HUES6 (cell line): ENCODE data around the gene TEKT5.

ENCODE experiments used
- H3K27ac ChIP-seq: 2 replicates; pipeline ENCODE4 v1.7.0; 2013; ENCODE audit warnings: low read depth, mild to moderate bottlenecking, low read length, inconsistent platforms
- H3K27me3 ChIP-seq: 2 replicates; pipeline ENCODE4 v1.6.1; 2013; ENCODE audit warnings: low read length; ENCODE audit not compliant: control insufficient read depth, insufficient read depth
- H3K36me3 ChIP-seq: 2 replicates; pipeline ENCODE4 v1.6.1; 2013; ENCODE audit warnings: low read length; ENCODE audit not compliant: control insufficient read depth, insufficient read depth
- H3K4me1 ChIP-seq: 2 replicates; pipeline ENCODE4 v1.6.1; 2013; ENCODE audit warnings: low read length; ENCODE audit not compliant: control insufficient read depth, insufficient read depth
- H3K4me3 ChIP-seq: 2 replicates; pipeline ENCODE4 v1.5.1; 2013; ENCODE audit warnings: low read depth, low read length
- H3K9ac ChIP-seq: one replicate; pipeline ENCODE4 v1.6.1; 2013; ENCODE audit warnings: mild to moderate bottlenecking, low read length
- H3K9me3 ChIP-seq: 2 replicates; pipeline ENCODE4 v1.6.1; 2013; ENCODE audit warnings: low read depth, low read length; ENCODE audit not compliant: control insufficient read depth, insufficient read depth

The TEKT5 gene

GRCh38 chr16:10608687-10609401, 85.9 kb downstream of the TEKT5 start:
- no peak overlapping the region for H3K9ac ChIP-seq
- H3K27ac ChIP-seq: no peak overlapping the region
- no peaks in the 10 kb centered on the region for H3K36me3 ChIP-seq
- H3K4me1 ChIP-seq: peaks cover 12% of the 10 kb centered on the region; the same call in 1 of the 2 replicates
- no peaks in the 10 kb centered on the region for H3K27me3 ChIP-seq
- H3K9me3 ChIP-seq: 0 out of 2 replicates have a peak, but pooled peaks cover 4% of the 10 kb centered on the region
- no peak overlapping the region for H3K4me3 ChIP-seq

- no peak overlapping the region for H3K4me3 ChIP-seq
- H3K9me3 ChIP-seq: 0 out of 2 replicates have a peak, but pooled peaks cover 5% of the 10 kb centered on the region
- no peaks in the 10 kb centered on the region for H3K36me3 ChIP-seq
- no peak overlapping the region for H3K27ac ChIP-seq
- H3K4me1 ChIP-seq: peaks cover 14% of the 10 kb centered on the region; the same call in 1 of the 2 replicates
- no peaks in the 10 kb centered on the region for H3K27me3 ChIP-seq
- no peak overlapping the region for H3K9ac ChIP-seq
These were observed 87.6 kb downstream of the TEKT5 start for GRCh38 chr16:10607157-10607556.

- H3K9me3 ChIP-seq: 0 out of 2 replicates have a peak, but pooled peaks cover 5% of the 10 kb centered on the region
- H3K4me1 ChIP-seq: peaks cover 19% of the 10 kb centered on the region; the same call in 1 of the 2 replicates
- H3K4me3 ChIP-seq: no peak overlapping the region
- H3K9ac ChIP-seq: no peak overlapping the region
- no peaks in the 10 kb centered on the region for H3K27me3 ChIP-seq
- no peak overlapping the region for H3K27ac ChIP-seq
- no peaks in the 10 kb centered on the region for H3K36me3 ChIP-seq
These were observed 88.1 kb downstream of the TEKT5 start for GRCh38 chr16:10606607-10607006.

- peaks cover 27% of the 10 kb centered on the region; the same call in 1 of the 2 replicates for H3K4me1 ChIP-seq
- no peak overlapping the region for H3K9ac ChIP-seq
- no peaks in the 10 kb centered on the region for H3K36me3 ChIP-seq
- H3K9me3 ChIP-seq: 0 out of 2 replicates have a peak, but pooled peaks cover 5% of the 10 kb centered on the region
- no peak overlapping the region for H3K4me3 ChIP-seq
- H3K27ac ChIP-seq: no peak overlapping the region
- H3K27me3 ChIP-seq: no peaks in the 10 kb centered on the region
These were observed 89.1 kb downstream of the TEKT5 start for GRCh38 chr16:10605636-10606035.

- no peaks in the 10 kb centered on the region for H3K36me3 ChIP-seq
- 0 out of 2 replicates have a peak, but pooled peaks cover 5% of the 10 kb centered on the region for H3K9me3 ChIP-seq
- no peak overlapping the region for H3K4me3 ChIP-seq
- no peak overlapping the region for H3K27ac ChIP-seq
- H3K9ac ChIP-seq: no peak overlapping the region
- H3K4me1 ChIP-seq: peaks cover 21% of the 10 kb centered on the region; the same call in 1 of the 2 replicates
- no peaks in the 10 kb centered on the region for H3K27me3 ChIP-seq
These were observed 93.0 kb downstream of the TEKT5 start for GRCh38 chr16:10601444-10602408.

- H3K9me3 ChIP-seq: 0 out of 2 replicates have a peak, but pooled peaks cover 5% of the 10 kb centered on the region
- H3K4me1 ChIP-seq: peaks cover 15% of the 10 kb centered on the region; the same call in 1 of the 2 replicates
- no peak overlapping the region for H3K4me3 ChIP-seq
- no peaks in the 10 kb centered on the region for H3K27me3 ChIP-seq
- no peaks in the 10 kb centered on the region for H3K36me3 ChIP-seq
- H3K27ac ChIP-seq: no peak overlapping the region
- H3K9ac ChIP-seq: no peak overlapping the region
These were observed 93.8 kb downstream of the TEKT5 start for GRCh38 chr16:10600782-10601443.

GRCh38 chr16:10599626-10600025, 95.1 kb downstream of the TEKT5 start:
- H3K4me3 ChIP-seq: no peak overlapping the region
- H3K4me1 ChIP-seq: peaks cover 15% of the 10 kb centered on the region; the same call in 1 of the 2 replicates
- no peak overlapping the region for H3K27ac ChIP-seq
- no peaks in the 10 kb centered on the region for H3K36me3 ChIP-seq
- H3K27me3 ChIP-seq: no peaks in the 10 kb centered on the region
- no peak overlapping the region for H3K9ac ChIP-seq
- 0 out of 2 replicates have a peak, but pooled peaks cover 5% of the 10 kb centered on the region for H3K9me3 ChIP-seq

GRCh38 chr16:10598157-10598556, 96.6 kb downstream of the TEKT5 start:
- H3K27me3 ChIP-seq: no peaks in the 10 kb centered on the region
- no peak overlapping the region for H3K9ac ChIP-seq
- no peaks in the 10 kb centered on the region for H3K36me3 ChIP-seq
- no peak overlapping the region for H3K4me3 ChIP-seq
- H3K4me1 ChIP-seq: peaks cover 15% of the 10 kb centered on the region; the same call in 1 of the 2 replicates
- H3K27ac ChIP-seq: no peak overlapping the region
- no peaks in the 10 kb centered on the region for H3K9me3 ChIP-seq

- H3K9me3 ChIP-seq: no peaks in the 10 kb centered on the region
- peaks cover 13% of the 10 kb centered on the region; the same call in 1 of the 2 replicates for H3K4me1 ChIP-seq
- no peaks in the 10 kb centered on the region for H3K36me3 ChIP-seq
- H3K27ac ChIP-seq: no peak overlapping the region
- no peak overlapping the region for H3K9ac ChIP-seq
- H3K27me3 ChIP-seq: no peaks in the 10 kb centered on the region
- H3K4me3 ChIP-seq: no peak overlapping the region
These were observed 97.5 kb downstream of the TEKT5 start for GRCh38 chr16:10597187-10597601.

GRCh38 chr16:10594312-10594950, 100.3 kb downstream of the TEKT5 start:
- H3K9ac ChIP-seq: no peak overlapping the region
- no peak overlapping the region for H3K27ac ChIP-seq
- no peaks in the 10 kb centered on the region for H3K9me3 ChIP-seq
- no peak overlapping the region for H3K4me3 ChIP-seq
- H3K27me3 ChIP-seq: no peaks in the 10 kb centered on the region; the same call in 1 of the 2 replicates
- no peaks in the 10 kb centered on the region for H3K4me1 ChIP-seq
- H3K36me3 ChIP-seq: no peaks in the 10 kb centered on the region
